MM.1S (cell line): ENCODE data around the gene GNLY.

Experiments
- DNase-seq: peaks from one replicate; pipeline ENCODE4 v3.0.0-alpha.2; 2015
- H2AFZ ChIP-seq: fragments of 300-600 bp; sonication (generic); 2 replicates; pipeline ENCODE4 v1.6.0; 2016; ENCODE audit warnings: antibody characterized with exemption, low read length
- H3F3A ChIP-seq: fragments of 300-600 bp; sonication (generic); 2 replicates; pipeline ENCODE4 v1.6.1; 2016; ENCODE audit warnings: mild to moderate bottlenecking, antibody characterized with exemption, low read length, moderate library complexity, mixed read lengths; ENCODE audit not compliant: insufficient read depth
- H3K27ac ChIP-seq: fragments of 300-600 bp; sonication (generic); 2 replicates; pipeline ENCODE4 v1.5.1; 2016; ENCODE audit warnings: mild to moderate bottlenecking, low read length
- H3K27me3 ChIP-seq: fragments of 300-600 bp; sonication (generic); replicated peaks from 2 replicates; pipeline ENCODE4 v1.6.0; 2016; ENCODE audit warnings: low read length; ENCODE audit not compliant: insufficient read depth
- H3K36me3 ChIP-seq: fragments of 300-600 bp; sonication (generic); replicated peaks from 2 replicates; pipeline ENCODE4 v1.6.1; 2016; ENCODE audit warnings: mild to moderate bottlenecking, low read length, mixed read lengths; ENCODE audit not compliant: insufficient read depth
- H3K4me1 ChIP-seq: fragments of 300-600 bp; sonication (generic); 2 replicates; pipeline ENCODE4 v1.6.1; 2016; ENCODE audit warnings: low read length, mixed read lengths
- H3K4me2 ChIP-seq: fragments of 300-600 bp; sonication (generic); 2 replicates; pipeline ENCODE4 v1.6.0; 2016; ENCODE audit warnings: low read depth, low read length
- H3K4me3 ChIP-seq: fragments of 300-600 bp; sonication (generic); 2 replicates; pipeline ENCODE4 v1.5.1; 2016; ENCODE audit warnings: low read length, mixed read lengths
- H3K79me2 ChIP-seq: fragments of 300-600 bp; sonication (generic); 2 replicates; pipeline ENCODE4 v1.6.1; 2016; ENCODE audit warnings: mixed run types, low read length, mixed read lengths
- H3K9ac ChIP-seq: fragments of 300-600 bp; sonication (generic); 2 replicates; pipeline ENCODE4 v1.6.1; 2016; ENCODE audit warnings: low read length, mixed read lengths
- H3K9me2 ChIP-seq: fragments of 300-600 bp; sonication (generic); replicated peaks from 2 replicates; pipeline ENCODE4 v1.6.1; 2016; ENCODE audit warnings: mild to moderate bottlenecking, low read length, mixed read lengths; ENCODE audit not compliant: insufficient read depth
- H3K9me3 ChIP-seq: fragments of 300-600 bp; sonication (generic); replicated peaks from 2 replicates; pipeline ENCODE4 v1.6.1; 2016; ENCODE audit warnings: mild to moderate bottlenecking, low read length, mixed read lengths; ENCODE audit not compliant: insufficient read depth
- H4K20me1 ChIP-seq: fragments of 300-600 bp; sonication (generic); 2 replicates; pipeline ENCODE4 v1.6.1; 2016; ENCODE audit warnings: mild to moderate bottlenecking, low read length, moderate library complexity, mixed read lengths; ENCODE audit not compliant: insufficient read depth
- EZH2 ChIP-seq: fragments of 300-600 bp; sonication (generic); optimal IDR thresholded peaks from 2 replicates; pipeline ENCODE3; 2017; ENCODE audit warnings: low read depth, mild to moderate bottlenecking, antibody characterized with exemption, low read length, mixed read lengths
- EZH2phosphoT487 ChIP-seq: fragments of 300-600 bp; sonication (generic); IDR thresholded peaks from 2 replicates; pipeline ENCODE4 v1.6.1; 2018; ENCODE audit warnings: antibody characterized with exemption, low read length
- TF ChIP-seq, protein P1 (sequence below): fragments of 300-600 bp; sonication (generic); IDR thresholded peaks from 2 replicates; pipeline ENCODE4 v1.5.1; 2016; ENCODE audit warnings: antibody characterized with exemption, low read length, mixed read lengths

GNLY gene

DNA sequence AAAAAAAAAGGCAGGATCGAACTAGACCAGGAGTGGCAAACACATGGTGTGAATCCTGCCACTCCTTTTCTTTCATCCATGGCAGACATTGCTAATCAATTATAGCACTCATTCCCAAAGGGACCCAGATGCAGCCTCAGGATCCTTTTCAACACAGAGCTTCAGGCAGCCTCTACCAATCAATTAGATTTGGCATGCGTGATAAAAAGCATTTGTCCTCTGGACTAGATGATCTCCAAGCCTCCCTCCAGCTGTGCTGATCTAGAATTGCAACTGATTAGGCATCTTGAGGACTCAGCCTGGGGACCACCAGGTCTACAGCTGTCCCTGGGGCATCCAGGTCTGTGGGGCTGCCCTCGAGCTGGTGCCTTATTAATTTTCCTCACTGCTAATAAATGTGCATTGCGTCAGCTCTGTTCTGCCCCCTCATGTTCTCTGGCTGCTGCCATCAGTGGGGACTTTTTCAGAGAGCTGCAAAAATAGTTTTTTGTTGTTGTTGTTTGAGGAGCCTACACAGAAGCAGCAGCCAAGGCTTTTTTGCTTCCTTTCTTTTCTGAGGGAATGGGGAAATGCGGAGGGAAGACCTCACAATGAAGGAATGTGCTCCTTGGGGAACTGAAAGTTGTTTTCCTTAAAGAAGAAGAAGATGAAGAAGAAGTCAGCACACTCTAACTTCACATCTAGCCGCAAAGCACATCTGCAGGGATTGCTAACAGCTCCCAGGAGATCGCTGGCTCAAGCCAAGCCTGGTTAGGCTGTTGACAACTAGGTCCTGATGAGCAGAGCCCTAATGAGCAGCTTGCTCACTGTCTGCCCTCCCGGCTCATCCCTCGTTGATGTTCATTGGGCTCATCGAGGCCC is 50.8 kb downstream of the GNLY start:
- H3K9me2 ChIP-seq, result no peaks in the 10 kb centered on the region
- DNase-seq, result no peak
- no peaks in the 10 kb centered on the region for H3K27me3 ChIP-seq
- H3F3A ChIP-seq, result peaks cover 18% of the 10 kb centered on the region
- no peaks in the 10 kb centered on the region for H3K9me3 ChIP-seq
- H4K20me1 ChIP-seq, result no peaks in the 10 kb centered on the region
- H3K4me3 ChIP-seq, result no peak overlapping the region
- no peak overlapping the region for H3K27ac ChIP-seq
- H3K4me2 ChIP-seq, result no peak overlapping the region
- H3K9ac ChIP-seq, result no peak overlapping the region
- peaks cover 24% of the 10 kb centered on the region for H3K4me1 ChIP-seq
- H2AFZ ChIP-seq, result no peak overlapping the region
- TF ChIP-seq, protein P1, sequence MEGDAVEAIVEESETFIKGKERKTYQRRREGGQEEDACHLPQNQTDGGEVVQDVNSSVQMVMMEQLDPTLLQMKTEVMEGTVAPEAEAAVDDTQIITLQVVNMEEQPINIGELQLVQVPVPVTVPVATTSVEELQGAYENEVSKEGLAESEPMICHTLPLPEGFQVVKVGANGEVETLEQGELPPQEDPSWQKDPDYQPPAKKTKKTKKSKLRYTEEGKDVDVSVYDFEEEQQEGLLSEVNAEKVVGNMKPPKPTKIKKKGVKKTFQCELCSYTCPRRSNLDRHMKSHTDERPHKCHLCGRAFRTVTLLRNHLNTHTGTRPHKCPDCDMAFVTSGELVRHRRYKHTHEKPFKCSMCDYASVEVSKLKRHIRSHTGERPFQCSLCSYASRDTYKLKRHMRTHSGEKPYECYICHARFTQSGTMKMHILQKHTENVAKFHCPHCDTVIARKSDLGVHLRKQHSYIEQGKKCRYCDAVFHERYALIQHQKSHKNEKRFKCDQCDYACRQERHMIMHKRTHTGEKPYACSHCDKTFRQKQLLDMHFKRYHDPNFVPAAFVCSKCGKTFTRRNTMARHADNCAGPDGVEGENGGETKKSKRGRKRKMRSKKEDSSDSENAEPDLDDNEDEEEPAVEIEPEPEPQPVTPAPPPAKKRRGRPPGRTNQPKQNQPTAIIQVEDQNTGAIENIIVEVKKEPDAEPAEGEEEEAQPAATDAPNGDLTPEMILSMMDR, result no peak
- TF ChIP-seq EZH2 (no peak), EZH2phosphoT487 (no peak)
- H3K79me2 ChIP-seq, result no peaks in the 10 kb centered on the region
- H3K36me3 ChIP-seq, result no peaks in the 10 kb centered on the region

- Histone ChIP-seq H3K9me3 (no peaks in the 10 kb centered on the region), H3K9ac (no peak overlapping the region), H2AFZ (no peak overlapping the region), H3F3A (peaks cover 18% of the 10 kb centered on the region), H3K27me3 (no peaks in the 10 kb centered on the region), H3K4me2 (no peak overlapping the region), H3K4me3 (no peak overlapping the region), H3K36me3 (no peaks in the 10 kb centered on the region), H3K27ac (no peak overlapping the region), H3K79me2 (no peaks in the 10 kb centered on the region), H3K4me1 (peaks cover 24% of the 10 kb centered on the region), H3K9me2 (no peaks in the 10 kb centered on the region), H4K20me1 (no peaks in the 10 kb centered on the region)
- DNase-seq, result no peak
- no peak for TF ChIP-seq EZH2phosphoT487
- TF ChIP-seq, protein P1, result no peak
- TF ChIP-seq EZH2, result no peak
Observed at GRCh38 chr2:85745619-85746018, 51.5 kb downstream of the GNLY start.

GRCh38 chr2:85746321-85747004 is 52.3 kb downstream of the GNLY start:
- Histone ChIP-seq H3K79me2 (no peaks in the 10 kb centered on the region), H3K4me3 (no peak overlapping the region), H3K9ac (no peak overlapping the region), H3F3A (peaks cover 18% of the 10 kb centered on the region), H4K20me1 (no peaks in the 10 kb centered on the region), H2AFZ (no peak overlapping the region), H3K27me3 (peaks cover 5% of the 10 kb centered on the region; the same call in 1 of the 2 replicates), H3K4me1 (peaks cover 24% of the 10 kb centered on the region), H3K9me3 (no peaks in the 10 kb centered on the region), H3K4me2 (no peak overlapping the region), H3K27ac (no peak overlapping the region), H3K9me2 (no peaks in the 10 kb centered on the region), H3K36me3 (no peaks in the 10 kb centered on the region)
- TF ChIP-seq EZH2phosphoT487, result no peak
- TF ChIP-seq, protein P1, result no peak
- TF ChIP-seq EZH2, result no peak
- no peak for DNase-seq
